DOHH2 (cell line): ENCODE data around the gene CXCL5.

Source experiments
- H3F3A ChIP-seq: fragments of 200-600 bp; sonication (generic), shearing (Covaris generic); 2 replicates; pipeline ENCODE4 v1.6.0; 2016; ENCODE audit warnings: antibody characterized with exemption, mild to moderate bottlenecking; ENCODE audit not compliant: control insufficient read depth, insufficient read depth
- H3K27ac ChIP-seq: fragments of 200-600 bp; sonication (generic); 2 replicates; pipeline ENCODE4 v1.5.1; 2014; ENCODE audit warnings: low read depth, mild to moderate bottlenecking, low read length, moderate library complexity
- H3K27me3 ChIP-seq: fragments of 200-600 bp; sonication (generic); 2 replicates; pipeline ENCODE4 v1.6.1; 2014; ENCODE audit warnings: mild to moderate bottlenecking, low read length, mixed read lengths; ENCODE audit not compliant: control insufficient read depth
- H3K36me3 ChIP-seq: fragments of 200-600 bp; sonication (generic); 2 replicates; pipeline ENCODE4 v1.6.1; 2014; ENCODE audit warnings: mild to moderate bottlenecking, low read length, moderate library complexity, mixed read lengths; ENCODE audit not compliant: control insufficient read depth
- H3K4me1 ChIP-seq: fragments of 200-600 bp; sonication (generic); 2 replicates; pipeline ENCODE4 v1.6.1; 2014; ENCODE audit warnings: mild to moderate bottlenecking, low read length, mixed read lengths; ENCODE audit not compliant: control insufficient read depth
- H3K4me2 ChIP-seq: fragments of 200-600 bp; sonication (generic); 2 replicates; pipeline ENCODE4 v1.6.0; 2014; ENCODE audit warnings: mild to moderate bottlenecking, low read length, moderate library complexity
- H3K4me3 ChIP-seq: fragments of 200-600 bp; sonication (generic); 2 replicates; pipeline ENCODE4 v1.5.1; 2014; ENCODE audit warnings: mild to moderate bottlenecking, low read length, mixed read lengths
- H3K79me2 ChIP-seq: fragments of 200-600 bp; sonication (generic); 2 replicates; pipeline ENCODE4 v1.6.1; 2014; ENCODE audit warnings: mild to moderate bottlenecking, low read length, mixed read lengths; ENCODE audit not compliant: control insufficient read depth
- H3K9me2 ChIP-seq: fragments of 200-600 bp; sonication (generic); replicated peaks from 2 replicates; pipeline ENCODE4 v1.6.1; 2014; ENCODE audit warnings: mild to moderate bottlenecking, low read length, mixed read lengths; ENCODE audit not compliant: control insufficient read depth
- H3K9me3 ChIP-seq: fragments of 200-600 bp; sonication (generic); 2 replicates; pipeline ENCODE4 v1.6.1; 2014; ENCODE audit warnings: antibody characterized with exemption, low read length, mixed read lengths; ENCODE audit not compliant: control insufficient read depth, insufficient read depth
- H4K20me1 ChIP-seq: fragments of 200-600 bp; sonication (generic); 2 replicates; pipeline ENCODE4 v1.6.0; 2014; ENCODE audit warnings: low read depth, mild to moderate bottlenecking, antibody characterized with exemption, low read length, moderate library complexity; ENCODE audit not compliant: control insufficient read depth, insufficient read depth
- EZH2phosphoT487 ChIP-seq: fragments of 200-600 bp; sonication (generic); IDR thresholded peaks from 2 replicates; pipeline ENCODE4 v1.6.1; 2017; ENCODE audit warnings: borderline replicate concordance, mild to moderate bottlenecking, antibody characterized with exemption, low read length, moderate library complexity, mixed read lengths
- TF ChIP-seq, protein P1 (sequence below): fragments of 200-600 bp; sonication (generic); IDR thresholded peaks from one replicate; pipeline ENCODE4 v1.5.1; 2014; ENCODE audit warnings: antibody characterized with exemption, mild to moderate bottlenecking, low read depth, low read length; ENCODE audit not compliant: poor library complexity, severe bottlenecking

CXCL5 gene

DNA sequence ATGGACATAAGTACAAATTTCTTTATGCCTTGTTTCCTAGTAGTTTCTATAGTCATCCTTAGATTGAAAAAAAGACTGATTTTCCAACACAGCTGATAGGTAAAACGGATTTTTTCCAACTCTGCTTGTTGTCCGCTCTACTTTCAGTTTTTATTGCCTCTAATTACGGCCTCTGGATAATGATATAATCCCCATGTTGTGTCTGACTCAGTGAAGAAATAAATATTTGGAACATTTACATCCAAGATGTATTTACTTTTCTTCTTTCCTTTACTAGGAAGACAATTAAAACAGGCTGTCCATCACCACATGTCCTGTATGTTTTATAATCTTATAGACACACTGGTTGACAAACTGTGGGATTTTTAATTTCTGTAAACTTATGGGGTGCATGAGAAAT is 46.8 kb upstream of the CXCL5 start:
- H3K4me1 ChIP-seq = no peaks in the 10 kb centered on the region
- no peaks in the 10 kb centered on the region for H3K9me3 ChIP-seq
- H3K27me3 ChIP-seq = no peaks in the 10 kb centered on the region
- no peaks in the 10 kb centered on the region for H3K79me2 ChIP-seq
- no peak overlapping the region for H3K4me2 ChIP-seq
- H3K27ac ChIP-seq = no peak overlapping the region
- H3K9me2 ChIP-seq = no peaks in the 10 kb centered on the region
- H3K4me3 ChIP-seq = no peak overlapping the region
- no peaks in the 10 kb centered on the region for H4K20me1 ChIP-seq
- no peaks in the 10 kb centered on the region for H3K36me3 ChIP-seq
- TF ChIP-seq EZH2phosphoT487 = no peak
- TF ChIP-seq, protein P1, sequence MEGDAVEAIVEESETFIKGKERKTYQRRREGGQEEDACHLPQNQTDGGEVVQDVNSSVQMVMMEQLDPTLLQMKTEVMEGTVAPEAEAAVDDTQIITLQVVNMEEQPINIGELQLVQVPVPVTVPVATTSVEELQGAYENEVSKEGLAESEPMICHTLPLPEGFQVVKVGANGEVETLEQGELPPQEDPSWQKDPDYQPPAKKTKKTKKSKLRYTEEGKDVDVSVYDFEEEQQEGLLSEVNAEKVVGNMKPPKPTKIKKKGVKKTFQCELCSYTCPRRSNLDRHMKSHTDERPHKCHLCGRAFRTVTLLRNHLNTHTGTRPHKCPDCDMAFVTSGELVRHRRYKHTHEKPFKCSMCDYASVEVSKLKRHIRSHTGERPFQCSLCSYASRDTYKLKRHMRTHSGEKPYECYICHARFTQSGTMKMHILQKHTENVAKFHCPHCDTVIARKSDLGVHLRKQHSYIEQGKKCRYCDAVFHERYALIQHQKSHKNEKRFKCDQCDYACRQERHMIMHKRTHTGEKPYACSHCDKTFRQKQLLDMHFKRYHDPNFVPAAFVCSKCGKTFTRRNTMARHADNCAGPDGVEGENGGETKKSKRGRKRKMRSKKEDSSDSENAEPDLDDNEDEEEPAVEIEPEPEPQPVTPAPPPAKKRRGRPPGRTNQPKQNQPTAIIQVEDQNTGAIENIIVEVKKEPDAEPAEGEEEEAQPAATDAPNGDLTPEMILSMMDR = no peak
- no peaks in the 10 kb centered on the region for H3F3A ChIP-seq

DNA sequence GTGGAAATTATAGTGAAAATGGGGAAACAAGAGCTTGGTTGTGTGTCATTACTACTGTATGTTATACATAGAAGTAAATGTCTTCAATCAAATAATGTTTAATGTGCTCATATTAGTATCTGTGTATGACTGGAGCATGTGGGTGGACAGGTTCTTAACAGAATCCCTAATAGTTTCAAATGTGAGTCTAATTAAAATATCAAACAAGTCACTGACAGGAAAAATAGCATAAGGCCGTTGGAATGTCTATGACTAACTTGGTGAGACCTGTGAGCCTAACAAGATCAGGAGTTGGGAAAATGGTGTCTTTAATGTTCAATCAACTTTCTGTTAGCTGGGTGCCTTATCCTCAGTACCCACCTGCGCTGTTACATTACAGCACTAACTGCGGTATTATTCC is 46.2 kb upstream of the CXCL5 start:
- no peak overlapping the region for H3K4me2 ChIP-seq
- H3F3A ChIP-seq = no peaks in the 10 kb centered on the region
- H3K9me3 ChIP-seq = no peaks in the 10 kb centered on the region
- H3K79me2 ChIP-seq = no peaks in the 10 kb centered on the region
- H3K36me3 ChIP-seq = no peaks in the 10 kb centered on the region
- no peak overlapping the region for H3K4me3 ChIP-seq
- H3K27ac ChIP-seq = no peak overlapping the region
- H4K20me1 ChIP-seq = no peaks in the 10 kb centered on the region
- H3K4me1 ChIP-seq = no peaks in the 10 kb centered on the region
- no peaks in the 10 kb centered on the region for H3K27me3 ChIP-seq
- no peaks in the 10 kb centered on the region for H3K9me2 ChIP-seq
- TF ChIP-seq EZH2phosphoT487 = no peak
- TF ChIP-seq, protein P1 = no peak

DNA sequence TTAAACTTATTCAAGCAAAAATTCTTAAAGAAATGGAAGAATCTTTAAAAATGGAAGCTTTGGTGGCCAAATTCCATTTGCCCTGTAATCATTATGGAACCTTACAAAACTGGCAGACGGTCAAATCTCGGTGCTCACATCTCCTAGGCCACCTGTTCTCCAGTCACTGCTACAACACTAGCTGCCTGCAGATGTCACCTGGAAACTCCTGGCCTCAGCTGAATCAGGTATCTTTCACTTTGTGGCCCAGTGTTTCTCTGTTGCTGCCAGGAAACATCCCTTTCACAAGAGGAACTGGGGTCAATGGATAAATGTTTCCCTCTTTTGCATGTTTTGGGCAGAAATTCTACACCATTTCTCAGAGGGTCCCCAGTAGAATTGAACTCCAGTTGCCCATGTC is 44.2 kb upstream of the CXCL5 start:
- H4K20me1 ChIP-seq = no peaks in the 10 kb centered on the region
- H3K4me3 ChIP-seq = no peak overlapping the region
- no peaks in the 10 kb centered on the region for H3K9me2 ChIP-seq
- no peaks in the 10 kb centered on the region for H3K36me3 ChIP-seq
- H3F3A ChIP-seq = no peaks in the 10 kb centered on the region
- no peaks in the 10 kb centered on the region for H3K79me2 ChIP-seq
- H3K4me2 ChIP-seq = no peak overlapping the region
- H3K27me3 ChIP-seq = no peaks in the 10 kb centered on the region
- H3K4me1 ChIP-seq = no peaks in the 10 kb centered on the region
- TF ChIP-seq, protein P1 = no peak
- TF ChIP-seq EZH2phosphoT487 = no peak
- no peaks in the 10 kb centered on the region for H3K9me3 ChIP-seq
- no peak overlapping the region for H3K27ac ChIP-seq

DNA sequence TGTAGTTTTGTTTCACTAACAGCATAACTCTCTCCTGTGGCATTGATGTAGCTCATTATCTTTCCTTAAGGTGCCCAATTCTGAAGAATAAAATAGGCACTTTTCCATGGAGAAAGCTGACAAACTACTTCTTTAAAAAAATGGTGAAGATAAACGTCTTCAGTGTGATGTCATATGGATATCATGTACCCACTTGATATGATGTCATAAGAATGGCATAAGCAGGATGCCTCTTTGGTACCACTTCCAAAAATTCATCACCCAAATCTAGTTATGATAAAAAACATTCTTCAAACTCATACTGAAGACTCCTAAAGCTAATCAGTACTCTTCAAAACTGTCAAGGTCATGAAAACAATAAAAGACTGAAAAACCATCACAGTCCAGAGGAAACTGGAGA is 42.9 kb upstream of the CXCL5 start:
- H3K27me3 ChIP-seq = no peaks in the 10 kb centered on the region
- TF ChIP-seq, protein P1 = no peak
- TF ChIP-seq EZH2phosphoT487 = no peak
- no peaks in the 10 kb centered on the region for H4K20me1 ChIP-seq
- no peaks in the 10 kb centered on the region for H3K79me2 ChIP-seq
- H3K36me3 ChIP-seq = no peaks in the 10 kb centered on the region
- H3K9me3 ChIP-seq = no peaks in the 10 kb centered on the region
- H3K4me3 ChIP-seq = no peak overlapping the region
- no peaks in the 10 kb centered on the region for H3F3A ChIP-seq
- H3K4me1 ChIP-seq = no peaks in the 10 kb centered on the region
- H3K9me2 ChIP-seq = no peaks in the 10 kb centered on the region
- no peak overlapping the region for H3K27ac ChIP-seq
- H3K4me2 ChIP-seq = no peak overlapping the region
